T1000 (cell line): ENCODE data around the gene SEPTIN10.
"Not testable (repeated sequence)": the region's sequence is repeated elsewhere in the genome, so short reads cannot be mapped to it uniquely, and the experiment has no call there.

ENCODE experiments used
- DNase-seq: peaks from one replicate; lab custom pipeline; 2025; ENCODE audit warnings: mixed read lengths; lab: John Stamatoyannopoulos, UW

Gene SEPTIN10

GRCh38 chr2:109601783-109602182 lies 12.0 kb downstream of the SEPTIN10 start:
- no peak for DNase-seq

GRCh38 chr2:109597283-109597682 lies 16.5 kb downstream of the SEPTIN10 start:
- DNase-seq = no peak

- DNase-seq = no peak
These were observed 18.1 kb downstream of the SEPTIN10 start for GRCh38 chr2:109595644-109596043.

- no peak for DNase-seq
These were observed 19.4 kb downstream of the SEPTIN10 start for GRCh38 chr2:109594246-109594885.

- no peak for DNase-seq
These were observed 20.9 kb downstream of the SEPTIN10 start for GRCh38 chr2:109592905-109593304.

- no peak for DNase-seq
These were observed 22.6 kb downstream of the SEPTIN10 start for GRCh38 chr2:109591206-109591605.

GRCh38 chr2:109586687-109587086 lies 27.1 kb downstream of the SEPTIN10 start:
- no peak for DNase-seq

GRCh38 chr2:109582928-109583895 lies 30.6 kb downstream of the SEPTIN10 start:
- no peak for DNase-seq

GRCh38 chr2:109577630-109578029 lies 36.1 kb downstream of the SEPTIN10 start:
- DNase-seq = not testable (repeated sequence)

GRCh38 chr2:109575373-109575772 lies 38.4 kb downstream of the SEPTIN10 start:
- DNase-seq = no peak

GRCh38 chr2:109563980-109564550 lies 49.7 kb downstream of the SEPTIN10 start:
- DNase-seq = no peak

GRCh38 chr2:109563288-109563687 lies 50.5 kb downstream of the SEPTIN10 start:
- DNase-seq = no peak

- DNase-seq = no peak
These were observed 51.3 kb downstream of the SEPTIN10 start for GRCh38 chr2:109562421-109562820.

GRCh38 chr2:109560265-109560664 lies 53.5 kb downstream of the SEPTIN10 start:
- DNase-seq = no peak

- DNase-seq = no peak
These were observed 55.5 kb downstream of the SEPTIN10 start for GRCh38 chr2:109558076-109558882.

GRCh38 chr2:109557309-109557708 lies 56.5 kb downstream of the SEPTIN10 start:
- DNase-seq = no peak

- DNase-seq = no peak
These were observed 58.3 kb downstream of the SEPTIN10 start for GRCh38 chr2:109555346-109555900.

GRCh38 chr2:109554758-109555157 lies 59.0 kb downstream of the SEPTIN10 start:
- DNase-seq = no peak

GRCh38 chr2:109549016-109549590 lies 64.7 kb downstream of the SEPTIN10 start:
- DNase-seq = no peak

- no peak for DNase-seq
These were observed 66.5 kb downstream of the SEPTIN10 start for GRCh38 chr2:109547280-109547679.
